GM23248 (cell line): ENCODE measurements around the gene GAGE2A. TPM values are rescaled to one million over a fixed set of nuclear protein-coding genes. Genes with fewer than 3 reads are reported as not detected.
"Not testable (repeated sequence)": the region's sequence is repeated elsewhere in the genome, so short reads cannot be mapped to it uniquely, and the experiment has no call there.

ENCODE experiments used
- DNase-seq: peaks from one replicate; pipeline ENCODE4 v3.0.0-alpha.2; 2015
- H2AFZ ChIP-seq: fragments of 200-600 bp; sonication (generic); 2 replicates; pipeline ENCODE4 v1.6.1; 2016; ENCODE audit warnings: antibody characterized with exemption
- H3F3A ChIP-seq: fragments of 200-600 bp; sonication (generic); 2 replicates; pipeline ENCODE4 v1.6.1; 2016; ENCODE audit warnings: mild to moderate bottlenecking, antibody characterized with exemption, mixed run types; ENCODE audit not compliant: insufficient read depth
- H3K27ac ChIP-seq: fragments of 200-600 bp; sonication (generic); 2 replicates; pipeline ENCODE4 v1.5.1; 2016; ENCODE audit warnings: mild to moderate bottlenecking
- H3K27me3 ChIP-seq: fragments of 200-600 bp; sonication (generic); replicated peaks from 2 replicates; pipeline ENCODE4 v1.6.1; 2016; ENCODE audit warnings: mild to moderate bottlenecking; ENCODE audit not compliant: insufficient read depth
- H3K36me3 ChIP-seq: fragments of 200-600 bp; sonication (generic); 2 replicates; pipeline ENCODE4 v1.6.1; 2016; ENCODE audit warnings: low read depth, mild to moderate bottlenecking
- H3K4me1 ChIP-seq: fragments of 200-600 bp; sonication (generic); 2 replicates; pipeline ENCODE4 v1.6.1; 2016; ENCODE audit warnings: mild to moderate bottlenecking; ENCODE audit not compliant: insufficient read depth
- H3K4me2 ChIP-seq: fragments of 200-600 bp; sonication (generic); one replicate; pipeline ENCODE4 v1.6.1; 2016; ENCODE audit warnings: mild to moderate bottlenecking; ENCODE audit not compliant: unreplicated experiment
- H3K4me3 ChIP-seq: fragments of 200-600 bp; sonication (generic); 2 replicates; pipeline ENCODE4 v1.5.1; 2016; ENCODE audit warnings: mild to moderate bottlenecking
- H3K79me2 ChIP-seq: fragments of 200-600 bp; sonication (generic); 2 replicates; pipeline ENCODE4 v1.6.1; 2016; ENCODE audit warnings: mild to moderate bottlenecking; ENCODE audit not compliant: insufficient read depth
- H3K9ac ChIP-seq: fragments of 200-600 bp; sonication (generic); 2 replicates; pipeline ENCODE4 v1.6.1; 2016; ENCODE audit warnings: mild to moderate bottlenecking
- H3K9me2 ChIP-seq: fragments of 200-600 bp; sonication (generic); 2 replicates; pipeline ENCODE4 v1.6.1; 2016; ENCODE audit warnings: mixed run types, mild to moderate bottlenecking, moderate library complexity; ENCODE audit not compliant: insufficient read depth
- H3K9me3 ChIP-seq: fragments of 200-600 bp; sonication (generic); one replicate; pipeline ENCODE4 v1.6.1; 2017; ENCODE audit warnings: low read depth
- H4K20me1 ChIP-seq: fragments of 200-600 bp; sonication (generic); 2 replicates; pipeline ENCODE4 v1.6.0; 2016; ENCODE audit not compliant: insufficient read depth
- EZH2 ChIP-seq: fragments of 200-600 bp; sonication (generic); IDR thresholded peaks from 2 replicates; pipeline ENCODE4 v1.6.1; 2018; ENCODE audit warnings: antibody characterized with exemption, mild to moderate bottlenecking; ENCODE audit not compliant: insufficient read depth, poor library complexity, severe bottlenecking
- EZH2phosphoT487 ChIP-seq: fragments of 200-600 bp; sonication (generic); IDR thresholded peaks from 2 replicates; pipeline ENCODE4 v1.6.1; 2018; ENCODE audit warnings: antibody characterized with exemption, moderate library complexity, mild to moderate bottlenecking, low read depth; ENCODE audit not compliant: insufficient read depth
- WGBS, 2 experiments: methylation state at CpG; one replicate each; pipeline ENCODE4 v1.1.6; 2015 to 2017; ENCODE audit warnings: low lambda C conversion rate in 2 of 2, low coverage in 1 of 2; ENCODE audit errors: missing lambda C conversion rate in 2 of 2; 5-methylcytosine and 5-hydroxymethylcytosine counted together
- in situ Hi-C: fragments of 300-500 bp; cut with MboI; formaldehyde crosslinking; loops from 2 replicates; pipeline ENCODE4 v1.15.0; 2020
- polyA plus RNA-seq: library from polyadenylated mRNA; unstranded; fragments of >200 nt; fragmentation: Nextera tagmentation; extraction: Ambion mirVana; gene quantifications from 2 replicates; pipeline ENCODE4 v1.2.1, GENCODE V29; 2016
- total RNA-seq: library from RNA; depleted of rRNA; stranded (reverse); fragments of >200 nt; shearing (Covaris generic); gene quantifications from 2 replicates; pipeline ENCODE4 v1.2.3, GENCODE V29; 2014

GAGE2A gene
- total and polyA plus RNA-seq, 2 experiments from 2014 or later, result not detected

- H3K9me2 ChIP-seq, H3K4me1 ChIP-seq, DNase-seq, H3K36me3 ChIP-seq, H3K79me2 ChIP-seq, H3K9me3 ChIP-seq, H3K4me2 ChIP-seq, H3K9ac ChIP-seq, in situ Hi-C loops, H2AFZ ChIP-seq, H3K27ac ChIP-seq, H4K20me1 ChIP-seq, H3K4me3 ChIP-seq, H3F3A ChIP-seq, H3K27me3 ChIP-seq: not testable (repeated sequence)
- 67 to 81% methylated on average over 23 to 31 of the region's 37 CpGs for WGBS, 2 experiments
These were observed 628 bp downstream of the GAGE2A start for GRCh38 chrX:49589769-49590478.

- DNase-seq, H4K20me1 ChIP-seq, H3K27me3 ChIP-seq, H3K9me2 ChIP-seq, H3F3A ChIP-seq, in situ Hi-C loops, H3K9me3 ChIP-seq, H3K4me1 ChIP-seq, H2AFZ ChIP-seq, H3K36me3 ChIP-seq, H3K4me2 ChIP-seq, H3K27ac ChIP-seq, H3K79me2 ChIP-seq, H3K4me3 ChIP-seq, H3K9ac ChIP-seq: not testable (repeated sequence)
- 65 to 70% methylated on average over 16 to 17 of the region's 17 CpGs for WGBS, 2 experiments
These were observed 1.2 kb downstream of the GAGE2A start for GRCh38 chrX:49590488-49590887.

GRCh38 chrX:49598720-49599119 is 9.4 kb downstream of the GAGE2A start, which contains the start of gene GAGE1:
GAGE1 (plus strand) TSS chrX:49599020; CDS start chrX:49600175, 1,155 bp downstream.
- H4K20me1 ChIP-seq, H3K9me2 ChIP-seq, H3K9ac ChIP-seq, in situ Hi-C loops, H3K4me2 ChIP-seq, H3K36me3 ChIP-seq, H3F3A ChIP-seq, H3K27me3 ChIP-seq, H3K79me2 ChIP-seq, H3K4me3 ChIP-seq, H3K4me1 ChIP-seq, DNase-seq, H3K9me3 ChIP-seq, H2AFZ ChIP-seq, H3K27ac ChIP-seq: not testable (repeated sequence)
- no CpG with 5 or more reads among the region's 16 CpGs for WGBS, 2 experiments

- no peaks in the 10 kb centered on the region for H4K20me1 ChIP-seq
- H3K4me3 ChIP-seq, result no peak overlapping the region
- H3K4me1 ChIP-seq, result no peaks in the 10 kb centered on the region
- H3K36me3 ChIP-seq, result no peaks in the 10 kb centered on the region
- H3K4me2 ChIP-seq, result no peak overlapping the region
- no peaks in the 10 kb centered on the region for H3F3A ChIP-seq
- DNase-seq, result no peak
- WGBS, 2 experiments, result 33 to 38% methylated on average over 6 to 7 of the region's 7 CpGs
- no peak overlapping the region for H3K27ac ChIP-seq
- no peak for TF ChIP-seq EZH2phosphoT487
- TF ChIP-seq EZH2, result no peak
- no peaks in the 10 kb centered on the region for H3K27me3 ChIP-seq
- no peaks in the 10 kb centered on the region for H3K79me2 ChIP-seq
- H3K9me3 ChIP-seq, result no peaks in the 10 kb centered on the region
- H3K9me2 ChIP-seq, result no peaks in the 10 kb centered on the region
- H2AFZ ChIP-seq, result no peak overlapping the region
- in situ Hi-C loops, result no loop called here
- H3K9ac ChIP-seq, result no peak overlapping the region
These were observed 21.5 kb downstream of the GAGE2A start for GRCh38 chrX:49610718-49611310.

GRCh38 chrX:49618574-49618973 is 29.3 kb downstream of the GAGE2A start:
- H3F3A ChIP-seq, result no peaks in the 10 kb centered on the region
- no peaks in the 10 kb centered on the region for H3K36me3 ChIP-seq
- no peaks in the 10 kb centered on the region for H3K9me2 ChIP-seq
- no peak overlapping the region for H3K4me3 ChIP-seq
- DNase-seq, result no peak
- WGBS, 2 experiments, result 78 to 85% methylated on average over 1 to 2 of the region's 2 CpGs
- TF ChIP-seq EZH2 (no peak), EZH2phosphoT487 (no peak)
- H4K20me1 ChIP-seq, result no peaks in the 10 kb centered on the region
- no peak overlapping the region for H3K27ac ChIP-seq
- H3K4me2 ChIP-seq, result no peak overlapping the region
- H3K9ac ChIP-seq, result no peak overlapping the region
- H2AFZ ChIP-seq, result no peak overlapping the region
- in situ Hi-C loops, result no loop called here
- no peaks in the 10 kb centered on the region for H3K4me1 ChIP-seq
- H3K79me2 ChIP-seq, result no peaks in the 10 kb centered on the region
- no peaks in the 10 kb centered on the region for H3K9me3 ChIP-seq
- H3K27me3 ChIP-seq, result no peaks in the 10 kb centered on the region
